Uterus (tissue), 2 donors: Measurements from ENCODE around the gene CIITA.

Experiments used
- CTCF ChIP-seq, 4 experiments: fragments of 200-600 bp in 2 of 4; fragments of 450-650 bp in 2 of 4; sonication (generic) in 2 of 4; IDR thresholded peaks; one replicate each; pipeline ENCODE4 v1.5.1; 2016 to 2019; ENCODE audit warnings: antibody characterized with exemption in 4 of 4, mild to moderate bottlenecking in 2 of 4, moderate library complexity in 1 of 4
- POLR2A ChIP-seq, 2 donors: fragments of 450-650 bp; IDR thresholded peaks; one replicate each; pipeline ENCODE4 v1.6.1; 2016; ENCODE audit warnings: antibody characterized with exemption in 2 of 2, mild to moderate bottlenecking in 1 of 2, moderate library complexity in 1 of 2

DNA sequence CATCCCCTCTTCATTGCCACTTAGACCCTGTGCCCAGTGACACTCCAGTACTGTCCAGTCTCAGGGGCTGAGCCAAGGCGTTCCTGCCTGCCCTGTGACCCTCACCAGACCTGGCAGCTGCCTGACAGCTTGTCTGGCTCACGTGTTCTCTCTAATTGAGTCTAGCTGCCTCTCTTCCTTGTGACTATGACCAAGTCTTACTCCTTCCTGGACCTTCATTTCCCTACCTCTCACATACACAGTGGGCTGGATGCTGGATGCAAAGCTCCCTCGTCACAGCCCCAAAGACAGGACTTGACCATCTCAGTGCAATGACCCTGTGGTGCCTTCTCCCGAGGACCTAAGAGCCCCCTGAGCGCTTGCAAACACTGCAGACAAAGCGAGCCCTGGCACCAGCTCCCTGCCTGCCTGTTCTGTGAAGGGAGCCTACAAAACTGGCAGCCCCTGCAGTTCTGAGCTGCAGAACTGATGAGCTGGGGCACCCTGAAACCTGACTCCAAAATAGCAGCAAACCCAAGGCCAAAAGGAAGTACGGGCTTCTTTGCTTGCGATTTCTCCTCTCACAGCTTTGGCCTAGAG is 63.6 kb downstream of the CIITA start:
- TF ChIP-seq CTCF (IDR thresholded peaks at IDR 0.05), result no peak
- no peak for TF ChIP-seq POLR2A (IDR thresholded peaks at IDR 0.05)
